ENCODE results near the gene ATP1B1. TPM values are rescaled to one million over a fixed set of nuclear protein-coding genes. Genes with fewer than 3 reads are reported as not detected.

ATP1B1 gene
- total and polyA plus RNA-seq, 2 of the 13 experiments (the other 11 are each of a cell fraction or from before 2014, with no cell fraction given): 134 to 135 TPM

DNA sequence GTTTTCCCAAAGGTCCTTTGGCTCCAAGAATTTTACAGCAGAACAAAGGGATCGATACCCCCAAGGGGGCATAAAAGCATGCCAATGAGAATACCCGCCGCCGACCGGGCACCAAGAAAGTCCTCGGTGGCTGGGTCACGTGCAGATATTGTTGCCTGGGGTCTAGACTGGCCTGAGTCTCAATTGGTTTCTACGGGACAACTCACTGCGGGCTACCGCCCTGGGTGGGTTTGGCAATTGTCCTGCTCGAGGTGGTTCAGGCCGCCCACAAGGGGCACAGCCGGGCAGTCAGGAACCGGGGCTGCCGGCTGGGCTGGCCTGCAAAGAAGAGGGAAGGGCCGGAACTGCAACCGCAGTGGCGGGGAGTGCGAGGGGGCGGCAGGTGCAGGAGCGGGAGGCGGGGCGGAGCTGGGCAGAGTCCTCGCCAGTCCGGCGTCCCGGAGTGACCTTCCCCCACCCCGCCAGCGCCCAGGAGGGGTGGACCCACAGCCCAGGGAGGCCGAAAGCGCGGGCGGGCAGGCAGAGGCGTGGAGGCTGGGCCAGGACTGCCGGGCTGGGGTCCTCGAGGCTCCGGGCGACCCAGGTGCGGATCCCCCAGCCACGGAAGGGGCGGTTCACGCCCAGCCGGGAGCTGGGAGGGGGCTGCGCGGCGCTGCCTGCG is 926 bp upstream of the ATP1B1 start (continued):
- TF ChIP-seq PHF21A (CRISPR knock-in tag; IDR thresholded peaks at IDR 0.05) (peak; percentile 92), ZBTB3 (CRISPR knock-in tag; IDR thresholded peaks at IDR 0.05; ENCODE audit: borderline replicate concordance, low read depth) (0 out of 2 replicates have a peak, but pooled peaks have one; percentile 72), HNF4G (IDR thresholded peaks at IDR 0.05; ENCODE audit: borderline replicate concordance, low read depth, low read length) (peak; percentile 74), HNF4G (CRISPR knock-in tag; IDR thresholded peaks at IDR 0.05; ENCODE audit: borderline replicate concordance, low read depth) (peak; percentile 80), RBM39 (IDR thresholded peaks at IDR 0.05; ENCODE audit: low read depth, low read length, poor library complexity, severe bottlenecking) (peak; percentile 87), ZNF263 (CRISPR knock-in tag; IDR thresholded peaks at IDR 0.05) (peak; percentile 69), YY1 (IDR thresholded peaks at IDR 0.05; ENCODE audit: insufficient read depth, insufficient replicate concordance, low read depth, low read length) (peak; percentile 44), ZFYVE20 (CRISPR knock-in tag; IDR thresholded peaks at IDR 0.05; ENCODE audit: borderline replicate concordance, low read depth) (no peak), ZNF850 (CRISPR knock-in tag; conservative IDR thresholded peaks at IDR 0.05) (0 out of 2 replicates have a peak, but pooled peaks have one; percentile 38), IRF2 (CRISPR knock-in tag; IDR thresholded peaks at IDR 0.05) (peak; percentile 86), ZNF232 (CRISPR knock-in tag; IDR thresholded peaks at IDR 0.05; ENCODE audit: borderline replicate concordance) (peak; percentile 31; the same call in 1 of the 2 replicates), NFYC (CRISPR knock-in tag; IDR thresholded peaks at IDR 0.05) (no peak), KDM6A (CRISPR knock-in tag; IDR thresholded peaks at IDR 0.05; ENCODE audit: low read depth) (peak; percentile 56; the same call in 1 of the 2 replicates), MATR3 (CRISPR knock-in tag; IDR thresholded peaks at IDR 0.05) (no peak), ZNF160 (CRISPR knock-in tag; IDR thresholded peaks at IDR 0.05) (no peak), ZNF136 (CRISPR knock-in tag; IDR thresholded peaks at IDR 0.05; ENCODE audit: low read depth) (no peak), FOXK2 (IDR thresholded peaks at IDR 0.05) (no peak), ZBTB7B (CRISPR knock-in tag; IDR thresholded peaks at IDR 0.05) (peak; percentile 84), RFXANK (CRISPR knock-in tag; IDR thresholded peaks at IDR 0.05) (0 out of 2 replicates have a peak, but pooled peaks have one; percentile 23)
- TF ChIP-seq, protein P1, sequence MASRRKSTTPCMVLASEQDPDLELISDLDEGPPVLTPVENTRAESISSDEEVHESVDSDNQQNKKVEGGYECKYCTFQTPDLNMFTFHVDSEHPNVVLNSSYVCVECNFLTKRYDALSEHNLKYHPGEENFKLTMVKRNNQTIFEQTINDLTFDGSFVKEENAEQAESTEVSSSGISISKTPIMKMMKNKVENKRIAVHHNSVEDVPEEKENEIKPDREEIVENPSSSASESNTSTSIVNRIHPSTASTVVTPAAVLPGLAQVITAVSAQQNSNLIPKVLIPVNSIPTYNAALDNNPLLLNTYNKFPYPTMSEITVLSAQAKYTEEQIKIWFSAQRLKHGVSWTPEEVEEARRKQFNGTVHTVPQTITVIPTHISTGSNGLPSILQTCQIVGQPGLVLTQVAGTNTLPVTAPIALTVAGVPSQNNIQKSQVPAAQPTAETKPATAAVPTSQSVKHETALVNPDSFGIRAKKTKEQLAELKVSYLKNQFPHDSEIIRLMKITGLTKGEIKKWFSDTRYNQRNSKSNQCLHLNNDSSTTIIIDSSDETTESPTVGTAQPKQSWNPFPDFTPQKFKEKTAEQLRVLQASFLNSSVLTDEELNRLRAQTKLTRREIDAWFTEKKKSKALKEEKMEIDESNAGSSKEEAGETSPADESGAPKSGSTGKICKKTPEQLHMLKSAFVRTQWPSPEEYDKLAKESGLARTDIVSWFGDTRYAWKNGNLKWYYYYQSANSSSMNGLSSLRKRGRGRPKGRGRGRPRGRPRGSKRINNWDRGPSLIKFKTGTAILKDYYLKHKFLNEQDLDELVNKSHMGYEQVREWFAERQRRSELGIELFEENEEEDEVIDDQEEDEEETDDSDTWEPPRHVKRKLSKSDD (CRISPR knock-in tag; IDR thresholded peaks at IDR 0.05; ENCODE audit: low read depth): peak; percentile 63; the same call in 1 of the 2 replicates
- TF ChIP-seq, protein P2, sequence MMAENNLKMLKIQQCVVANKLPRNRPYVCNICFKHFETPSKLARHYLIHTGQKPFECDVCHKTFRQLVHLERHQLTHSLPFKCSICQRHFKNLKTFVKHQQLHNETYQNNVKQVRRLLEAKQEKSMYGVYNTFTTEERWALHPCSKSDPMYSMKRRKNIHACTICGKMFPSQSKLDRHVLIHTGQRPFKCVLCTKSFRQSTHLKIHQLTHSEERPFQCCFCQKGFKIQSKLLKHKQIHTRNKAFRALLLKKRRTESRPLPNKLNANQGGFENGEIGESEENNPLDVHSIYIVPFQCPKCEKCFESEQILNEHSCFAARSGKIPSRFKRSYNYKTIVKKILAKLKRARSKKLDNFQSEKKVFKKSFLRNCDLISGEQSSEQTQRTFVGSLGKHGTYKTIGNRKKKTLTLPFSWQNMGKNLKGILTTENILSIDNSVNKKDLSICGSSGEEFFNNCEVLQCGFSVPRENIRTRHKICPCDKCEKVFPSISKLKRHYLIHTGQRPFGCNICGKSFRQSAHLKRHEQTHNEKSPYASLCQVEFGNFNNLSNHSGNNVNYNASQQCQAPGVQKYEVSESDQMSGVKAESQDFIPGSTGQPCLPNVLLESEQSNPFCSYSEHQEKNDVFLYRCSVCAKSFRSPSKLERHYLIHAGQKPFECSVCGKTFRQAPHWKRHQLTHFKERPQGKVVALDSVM (CRISPR knock-in tag; IDR thresholded peaks at IDR 0.05): peak; percentile 95
- TF ChIP-seq, protein P3, sequence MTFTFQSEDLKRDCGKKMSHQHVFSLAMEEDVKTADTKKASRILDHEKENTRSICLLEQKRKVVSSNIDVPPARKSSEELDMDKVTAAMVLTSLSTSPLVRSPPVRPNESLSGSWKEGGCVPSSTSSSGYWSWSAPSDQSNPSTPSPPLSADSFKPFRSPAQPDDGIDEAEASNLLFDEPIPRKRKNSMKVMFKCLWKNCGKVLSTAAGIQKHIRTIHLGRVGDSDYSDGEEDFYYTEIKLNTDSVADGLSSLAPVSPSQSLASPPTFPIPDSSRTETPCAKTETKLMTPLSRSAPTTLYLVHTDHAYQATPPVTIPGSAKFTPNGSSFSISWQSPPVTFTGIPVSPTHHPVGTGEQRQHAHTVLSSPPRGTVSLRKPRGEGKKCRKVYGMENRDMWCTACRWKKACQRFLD (CRISPR knock-in tag; IDR thresholded peaks at IDR 0.05; ENCODE audit: borderline replicate concordance): 0 out of 2 replicates have a peak, but pooled peaks have one; percentile 77
- TF ChIP-seq, protein P4, sequence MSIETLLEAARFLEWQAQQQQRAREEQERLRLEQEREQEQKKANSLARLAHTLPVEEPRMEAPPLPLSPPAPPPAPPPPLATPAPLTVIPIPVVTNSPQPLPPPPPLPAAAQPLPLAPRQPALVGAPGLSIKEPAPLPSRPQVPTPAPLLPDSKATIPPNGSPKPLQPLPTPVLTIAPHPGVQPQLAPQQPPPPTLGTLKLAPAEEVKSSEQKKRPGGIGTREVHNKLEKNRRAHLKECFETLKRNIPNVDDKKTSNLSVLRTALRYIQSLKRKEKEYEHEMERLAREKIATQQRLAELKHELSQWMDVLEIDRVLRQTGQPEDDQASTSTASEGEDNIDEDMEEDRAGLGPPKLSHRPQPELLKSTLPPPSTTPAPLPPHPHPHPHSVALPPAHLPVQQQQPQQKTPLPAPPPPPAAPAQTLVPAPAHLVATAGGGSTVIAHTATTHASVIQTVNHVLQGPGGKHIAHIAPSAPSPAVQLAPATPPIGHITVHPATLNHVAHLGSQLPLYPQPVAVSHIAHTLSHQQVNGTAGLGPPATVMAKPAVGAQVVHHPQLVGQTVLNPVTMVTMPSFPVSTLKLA (IDR thresholded peaks at IDR 0.05): no peak
